GM12864 (cell line): ENCODE results near the gene NCAM1.

Source experiments
- DNase-seq: peaks from one replicate; pipeline ENCODE4 v3.0.0-alpha.2; 2011; ENCODE audit warnings: low read depth
- H3K4me3 ChIP-seq: 2 replicates; pipeline ENCODE4 v1.5.1; 2011; ENCODE audit warnings: mild to moderate bottlenecking, low read depth, low read length, control low read depth
- CTCF ChIP-seq: IDR thresholded peaks from 2 replicates; pipeline ENCODE4 v1.5.1; 2011; ENCODE audit warnings: low read depth, mild to moderate bottlenecking, moderate library complexity, low read length, control low read depth, inconsistent platforms; ENCODE audit errors: missing control alignments

The NCAM1 gene

GRCh38 chr11:112958670-112959069 is 2.5 kb upstream of the NCAM1 start:
- no peak overlapping the region for H3K4me3 ChIP-seq
- no peak for DNase-seq
- TF ChIP-seq CTCF: no peak

GRCh38 chr11:112961751-112962578 is 745 bp downstream of the NCAM1 start:
- H3K4me3 ChIP-seq: no peak overlapping the region
- no peak for TF ChIP-seq CTCF
- no peak for DNase-seq

GRCh38 chr11:112962579-112963367 is 1.6 kb downstream of the NCAM1 start:
- H3K4me3 ChIP-seq: no peak overlapping the region
- no peak for TF ChIP-seq CTCF
- DNase-seq: no peak

GRCh38 chr11:112963368-112963955 is 2.2 kb downstream of the NCAM1 start:
- H3K4me3 ChIP-seq: no peak overlapping the region
- no peak for TF ChIP-seq CTCF
- DNase-seq: no peak

GRCh38 chr11:112965656-112966055 is 4.4 kb downstream of the NCAM1 start:
- no peak overlapping the region for H3K4me3 ChIP-seq
- no peak for DNase-seq
- no peak for TF ChIP-seq CTCF

GRCh38 chr11:112966561-112966960 is 5.3 kb downstream of the NCAM1 start:
- DNase-seq: no peak
- no peak for TF ChIP-seq CTCF
- no peak overlapping the region for H3K4me3 ChIP-seq
